Stimulated activated naive CD8-positive, alpha-beta T cell treated with anti-CD3 and anti-CD28 coated beads, Interleukin-15, Interleukin-2, amounts not matched to agents 100 U/mL and 50 U/mL, for 24 hours (primary cell): Measurements from ENCODE around the gene RADIL.

ENCODE experiments used
- ATAC-seq: fragments of 150-1000 bp; cut with Tn5 transposase; one replicate; pipeline ENCODE4 v1.10.0; 2021
- DNase-seq: peaks from one replicate; pipeline ENCODE4 v3.0.0; 2021

The RADIL gene

GRCh38 chr7:4775250-4775847, 108.2 kb downstream of the RADIL start, which contains the start of gene AP5Z1:
AP5Z1 (plus strand) TSS chr7:4775623; CDS start chr7:4775716, 93 bp downstream.
- peak; percentile 96 for DNase-seq
- ATAC-seq, result peak; percentile 98

- DNase-seq (peak; percentile 28), ATAC-seq (peak; percentile 7)
These were observed 108.8 kb downstream of the RADIL start for GRCh38 chr7:4774658-4775249.

GRCh38 chr7:4774007-4774406, 109.5 kb downstream of the RADIL start:
- DNase-seq, result no peak
- ATAC-seq, result no peak

GRCh38 chr7:4772306-4772705, 111.2 kb downstream of the RADIL start:
- no peak for ATAC-seq
- no peak for DNase-seq

- DNase-seq (no peak), ATAC-seq (no peak)
These were observed 111.8 kb downstream of the RADIL start for GRCh38 chr7:4771737-4772136.

GRCh38 chr7:4770886-4771285, 112.6 kb downstream of the RADIL start:
- DNase-seq (no peak), ATAC-seq (no peak)

- ATAC-seq (no peak), DNase-seq (no peak)
These were observed 113.8 kb downstream of the RADIL start for GRCh38 chr7:4769761-4770160.

- DNase-seq (no peak), ATAC-seq (no peak)
These were observed 114.6 kb downstream of the RADIL start for GRCh38 chr7:4768597-4769569.

- no peak for DNase-seq
These were observed 116.6 kb downstream of the RADIL start for GRCh38 chr7:4766666-4767519.

GRCh38 chr7:4765776-4766490, 117.6 kb downstream of the RADIL start:
- DNase-seq (no peak), ATAC-seq (no peak)

More at GRCh38 chr7:4766666-4767519, 116.6 kb downstream of the RADIL start:
- no peak for ATAC-seq

GRCh38 chr7:4764402-4765007, 119.0 kb downstream of the RADIL start:
- ATAC-seq (no peak), DNase-seq (no peak)

- DNase-seq (no peak), ATAC-seq (no peak)
These were observed 119.7 kb downstream of the RADIL start for GRCh38 chr7:4763794-4764185.

GRCh38 chr7:4763091-4763793, 120.3 kb downstream of the RADIL start:
- no peak for ATAC-seq
- no peak for DNase-seq

GRCh38 chr7:4762121-4763055, 121.1 kb downstream of the RADIL start:
- no peak for ATAC-seq
- no peak for DNase-seq

GRCh38 chr7:4760952-4761351, 122.6 kb downstream of the RADIL start:
- DNase-seq (no peak), ATAC-seq (no peak)

GRCh38 chr7:4759211-4759610, 124.3 kb downstream of the RADIL start:
- DNase-seq (no peak), ATAC-seq (no peak)

- ATAC-seq (no peak), DNase-seq (no peak)
These were observed 124.7 kb downstream of the RADIL start for GRCh38 chr7:4758791-4759190.

GRCh38 chr7:4758111-4758510, 125.4 kb downstream of the RADIL start:
- ATAC-seq (no peak), DNase-seq (no peak)

- DNase-seq (no peak), ATAC-seq (no peak)
These were observed 128.5 kb downstream of the RADIL start for GRCh38 chr7:4755045-4755444.
